Measurements from ENCODE around the gene KCND2. TPM values are rescaled to one million over a fixed set of nuclear protein-coding genes. Genes with fewer than 3 reads are reported as not detected.

The KCND2 gene
- total RNA-seq, 1 donor from 2014 or later, result 2.9 TPM

- no peaks in the 10 kb centered on the region for H3K9me3 Mint-ChIP-seq
- H3F3A ChIP-seq (ENCODE audit: low read depth), result no peaks in the 10 kb centered on the region
- no peaks in the 10 kb centered on the region for H3K36me3 Mint-ChIP-seq
- H3K4me2 ChIP-seq, result no peak overlapping the region
- no peak overlapping the region for H3K9ac ChIP-seq
- no peak for DNase-seq (ENCODE audit: low spot score)
- H3K4me3 ChIP-seq, result no peak overlapping the region
- no peak overlapping the region for H2AFZ ChIP-seq (replicated peaks)
- peaks cover 10% of the 10 kb centered on the region for H3K4me1 ChIP-seq
- no peak overlapping the region for H3K27ac Mint-ChIP-seq
- H3K27me3 Mint-ChIP-seq (ENCODE audit: insufficient read depth, low read depth), result no peaks in the 10 kb centered on the region
- H3K36me3 ChIP-seq, result no peaks in the 10 kb centered on the region
- no peak for TF ChIP-seq EZH2phosphoT487 (IDR thresholded peaks at IDR 0.05)
- TF ChIP-seq EZH2 (IDR thresholded peaks at IDR 0.05), result no peak
- H3K79me2 ChIP-seq (ENCODE audit: low read depth), result no peaks in the 10 kb centered on the region
- no peak overlapping the region for H3K27ac ChIP-seq
- no peaks in the 10 kb centered on the region for H3K9me3 ChIP-seq (ENCODE audit: low read depth)
- no peak overlapping the region for H3K4me3 Mint-ChIP-seq
- H3K27me3 ChIP-seq, result no peaks in the 10 kb centered on the region
- H3K4me1 Mint-ChIP-seq, result peaks cover 11% of the 10 kb centered on the region
- no peaks in the 10 kb centered on the region for H4K20me1 ChIP-seq (ENCODE audit: low read depth)
These were observed 510.3 kb downstream of the KCND2 start for GRCh38 chr7:120783273-120783672.

DNA sequence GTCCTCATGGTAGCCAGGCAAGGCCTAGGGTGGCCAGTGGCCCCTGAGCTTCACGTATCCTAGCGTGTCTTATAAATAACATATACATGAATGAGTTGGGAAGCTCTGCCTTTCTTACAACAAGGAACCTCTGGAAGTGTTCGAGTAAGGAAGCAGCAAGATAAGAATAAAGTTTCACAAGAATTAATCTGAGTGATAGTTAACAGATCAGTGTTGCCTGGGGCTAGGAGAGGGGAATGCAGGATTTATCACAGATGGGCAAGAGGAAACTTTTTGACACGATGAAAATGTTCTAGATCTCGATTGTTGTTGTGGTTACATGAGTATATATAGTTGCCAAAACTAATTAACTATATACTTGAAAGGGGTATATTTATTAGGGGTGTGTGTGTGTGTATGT is 510.7 kb downstream of the KCND2 start:
- Mint-ChIP-seq H3K27me3 (ENCODE audit: insufficient read depth, low read depth) (no peaks in the 10 kb centered on the region), H3K27ac (no peak overlapping the region), H3K36me3 (peaks cover 2% of the 10 kb centered on the region), H3K4me1 (peaks cover 11% of the 10 kb centered on the region), H3K4me3 (no peak overlapping the region), H3K9me3 (no peaks in the 10 kb centered on the region)
- Histone ChIP-seq H3K27me3 (no peaks in the 10 kb centered on the region), H2AFZ (replicated peaks) (no peak overlapping the region), H3K4me2 (no peak overlapping the region), H3K9ac (no peak overlapping the region), H4K20me1 (ENCODE audit: low read depth) (no peaks in the 10 kb centered on the region), H3F3A (ENCODE audit: low read depth) (no peaks in the 10 kb centered on the region), H3K4me1 (peaks cover 10% of the 10 kb centered on the region), H3K9me3 (ENCODE audit: low read depth) (no peaks in the 10 kb centered on the region), H3K36me3 (no peaks in the 10 kb centered on the region), H3K79me2 (ENCODE audit: low read depth) (no peaks in the 10 kb centered on the region), H3K27ac (no peak overlapping the region), H3K4me3 (no peak overlapping the region)
- DNase-seq (ENCODE audit: low spot score), result no peak
- TF ChIP-seq EZH2phosphoT487 (IDR thresholded peaks at IDR 0.05) (no peak), EZH2 (IDR thresholded peaks at IDR 0.05) (no peak)
- TF ChIP-seq, protein P1, sequence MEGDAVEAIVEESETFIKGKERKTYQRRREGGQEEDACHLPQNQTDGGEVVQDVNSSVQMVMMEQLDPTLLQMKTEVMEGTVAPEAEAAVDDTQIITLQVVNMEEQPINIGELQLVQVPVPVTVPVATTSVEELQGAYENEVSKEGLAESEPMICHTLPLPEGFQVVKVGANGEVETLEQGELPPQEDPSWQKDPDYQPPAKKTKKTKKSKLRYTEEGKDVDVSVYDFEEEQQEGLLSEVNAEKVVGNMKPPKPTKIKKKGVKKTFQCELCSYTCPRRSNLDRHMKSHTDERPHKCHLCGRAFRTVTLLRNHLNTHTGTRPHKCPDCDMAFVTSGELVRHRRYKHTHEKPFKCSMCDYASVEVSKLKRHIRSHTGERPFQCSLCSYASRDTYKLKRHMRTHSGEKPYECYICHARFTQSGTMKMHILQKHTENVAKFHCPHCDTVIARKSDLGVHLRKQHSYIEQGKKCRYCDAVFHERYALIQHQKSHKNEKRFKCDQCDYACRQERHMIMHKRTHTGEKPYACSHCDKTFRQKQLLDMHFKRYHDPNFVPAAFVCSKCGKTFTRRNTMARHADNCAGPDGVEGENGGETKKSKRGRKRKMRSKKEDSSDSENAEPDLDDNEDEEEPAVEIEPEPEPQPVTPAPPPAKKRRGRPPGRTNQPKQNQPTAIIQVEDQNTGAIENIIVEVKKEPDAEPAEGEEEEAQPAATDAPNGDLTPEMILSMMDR (IDR thresholded peaks at IDR 0.05), result no peak

- H3K9ac ChIP-seq, result no peak overlapping the region
- H3K4me3 ChIP-seq, result no peak overlapping the region
- H3K27me3 ChIP-seq, result no peaks in the 10 kb centered on the region
- TF ChIP-seq, protein P1 (IDR thresholded peaks at IDR 0.05), result no peak
- TF ChIP-seq EZH2phosphoT487 (IDR thresholded peaks at IDR 0.05) (no peak), EZH2 (IDR thresholded peaks at IDR 0.05) (no peak)
- no peak overlapping the region for H3K4me3 Mint-ChIP-seq
- no peaks in the 10 kb centered on the region for H3K36me3 ChIP-seq
- no peak overlapping the region for H3K27ac Mint-ChIP-seq
- H3K27me3 Mint-ChIP-seq (ENCODE audit: insufficient read depth, low read depth), result no peaks in the 10 kb centered on the region
- H3K4me1 Mint-ChIP-seq, result peaks cover 11% of the 10 kb centered on the region
- no peak overlapping the region for H3K4me2 ChIP-seq
- peak overlapping the region; percentile 23 for H2AFZ ChIP-seq (replicated peaks)
- no peaks in the 10 kb centered on the region for H3K9me3 ChIP-seq (ENCODE audit: low read depth)
- no peaks in the 10 kb centered on the region for H4K20me1 ChIP-seq (ENCODE audit: low read depth)
- H3K36me3 Mint-ChIP-seq, result peaks cover 3% of the 10 kb centered on the region
- peaks cover 10% of the 10 kb centered on the region for H3K4me1 ChIP-seq
- no peak overlapping the region for H3K27ac ChIP-seq
- no peaks in the 10 kb centered on the region for H3K79me2 ChIP-seq (ENCODE audit: low read depth)
- no peaks in the 10 kb centered on the region for H3K9me3 Mint-ChIP-seq
- H3F3A ChIP-seq (ENCODE audit: low read depth), result no peaks in the 10 kb centered on the region
- DNase-seq (ENCODE audit: low spot score), result no peak
These were observed 512.1 kb downstream of the KCND2 start for GRCh38 chr7:120785095-120785494.

DNA sequence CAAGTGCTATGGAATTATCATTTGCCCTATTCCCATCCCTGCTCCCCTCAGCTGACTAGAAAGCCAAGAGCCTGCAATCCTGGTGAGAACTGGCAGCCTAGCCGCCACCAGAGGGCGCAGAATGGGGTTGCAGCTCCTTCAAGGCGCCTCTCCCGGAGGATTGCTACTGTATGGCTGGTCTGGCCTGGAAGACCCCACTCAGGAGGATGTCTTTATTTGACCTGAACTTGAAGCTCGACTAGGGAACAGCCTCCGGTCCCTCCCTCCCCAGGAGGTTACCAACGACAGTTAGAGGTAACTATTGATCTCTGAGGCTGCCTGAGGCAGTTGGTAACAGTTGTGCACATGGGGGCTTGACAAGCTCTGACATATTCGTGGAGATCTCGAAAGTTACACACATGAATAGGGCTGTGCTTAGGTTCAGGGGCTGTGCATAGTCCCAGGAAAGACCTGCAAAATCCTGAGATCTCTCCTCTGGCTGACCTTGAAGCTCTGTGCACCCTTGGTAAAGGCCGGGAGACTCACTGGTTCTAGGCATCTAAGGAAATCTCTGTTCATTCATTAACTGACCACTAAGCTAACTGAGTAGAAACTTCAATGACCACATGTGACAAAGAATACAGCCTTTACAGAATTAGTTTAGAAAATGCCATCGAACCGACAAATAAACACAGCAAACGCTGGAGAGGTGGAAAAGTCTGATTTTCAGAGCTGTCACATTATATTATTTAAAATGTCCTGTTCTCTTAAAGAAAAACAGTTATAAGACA is 519.3 kb downstream of the KCND2 start:
- H3K36me3 ChIP-seq, result no peaks in the 10 kb centered on the region

More for the DNA sequence above, 519.3 kb downstream of the KCND2 start:
- no peak overlapping the region for H3K27ac ChIP-seq
- Mint-ChIP-seq H3K9me3 (no peaks in the 10 kb centered on the region), H3K4me1 (no peaks in the 10 kb centered on the region), H3K4me3 (no peak overlapping the region), H3K27me3 (ENCODE audit: insufficient read depth, low read depth) (peaks cover 2% of the 10 kb centered on the region), H3K27ac (no peak overlapping the region), H3K36me3 (peaks cover 6% of the 10 kb centered on the region)
- H3K9ac ChIP-seq, result no peak overlapping the region
- H3K79me2 ChIP-seq (ENCODE audit: low read depth), result no peaks in the 10 kb centered on the region
- no peak overlapping the region for H3K4me2 ChIP-seq
- H3K9me3 ChIP-seq (ENCODE audit: low read depth), result no peaks in the 10 kb centered on the region
- H2AFZ ChIP-seq (replicated peaks), result no peak overlapping the region
- no peaks in the 10 kb centered on the region for H3K27me3 ChIP-seq
- no peaks in the 10 kb centered on the region for H4K20me1 ChIP-seq (ENCODE audit: low read depth)
- peak; percentile 86 for DNase-seq (ENCODE audit: low spot score)
- H3K4me3 ChIP-seq, result no peak overlapping the region
- no peaks in the 10 kb centered on the region for H3K4me1 ChIP-seq
- H3F3A ChIP-seq (ENCODE audit: low read depth), result no peaks in the 10 kb centered on the region
- TF ChIP-seq EZH2 (IDR thresholded peaks at IDR 0.05) (no peak), EZH2phosphoT487 (IDR thresholded peaks at IDR 0.05) (no peak)
- TF ChIP-seq, protein P1 (IDR thresholded peaks at IDR 0.05), result peak; percentile 92
